ENCODE measurements around the gene SPRR4.

Gene SPRR4
- 0 to 0.03 (median 0) reads per million in 18 experiments for total RNA-seq

DNA sequence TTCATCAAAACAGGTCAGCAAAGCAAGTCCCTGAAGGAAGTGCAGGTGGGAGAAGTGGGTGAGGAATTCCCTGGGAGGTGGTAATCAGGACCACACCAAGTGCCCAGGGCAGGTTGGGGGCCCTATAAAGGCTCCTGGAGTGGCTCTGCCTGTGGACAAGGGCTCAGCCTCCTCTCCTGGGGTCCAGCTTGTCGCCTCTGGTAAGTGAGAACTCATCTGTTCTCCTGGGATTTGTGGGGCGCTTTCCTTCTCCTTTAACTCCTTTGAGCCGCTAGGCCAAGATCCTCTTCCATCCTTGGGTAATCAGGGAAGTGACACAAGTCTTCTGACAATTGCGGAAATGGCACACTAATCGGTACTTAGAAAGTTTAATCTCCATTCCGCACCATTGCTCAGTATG is at the start of gene SPRR4:
SPRR4 (plus strand) TSS at position 154 of the 400 bp plus-strand sequence. CDS start 1,243 bp downstream, outside the sequence.
- DNase-seq = no peak

DNA sequence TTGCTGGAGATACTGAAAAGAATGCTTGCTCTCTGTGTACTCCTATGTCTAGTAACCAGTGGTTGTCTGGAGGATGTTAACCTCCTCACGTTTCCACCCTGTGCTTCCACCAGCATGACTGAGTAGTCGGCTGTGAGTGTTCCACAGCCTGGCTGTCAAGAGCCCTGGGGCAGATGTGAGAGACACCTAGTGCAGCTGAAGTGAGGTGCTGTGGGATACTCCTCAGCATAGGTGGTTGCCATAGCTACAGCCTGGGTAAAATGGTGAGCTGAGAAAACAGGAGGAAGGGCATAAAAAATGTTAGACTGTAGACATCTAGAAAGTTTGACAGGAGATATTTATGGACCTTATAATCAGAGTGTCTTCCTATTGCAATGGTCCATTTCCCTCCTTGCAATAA is 46.3 kb upstream of the SPRR4 start:
- DNase-seq = no peak

- peak in 1 of 2 donors; percentile 6 for DNase-seq
These were observed 44.4 kb upstream of the SPRR4 start for GRCh38 chr1:152926091-152926490.

DNA sequence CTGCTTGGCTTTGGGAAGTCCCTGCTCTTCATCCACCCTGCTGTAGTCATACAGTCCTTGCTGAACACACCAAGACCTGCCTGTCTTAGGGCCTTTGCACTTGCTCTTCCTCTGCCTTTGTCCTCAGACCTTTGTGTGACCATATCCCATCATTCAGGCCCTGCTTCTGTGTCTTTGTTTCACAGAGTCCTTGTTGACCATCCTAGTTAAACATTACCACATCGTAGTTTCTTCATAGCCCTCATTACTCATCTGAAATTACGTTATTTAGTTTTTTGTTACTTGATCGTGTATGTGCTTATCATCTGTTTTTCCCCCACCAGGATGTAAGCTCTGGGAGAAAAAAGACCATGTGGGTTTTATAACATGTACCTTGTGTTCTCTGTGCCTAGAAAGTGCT is 41.8 kb upstream of the SPRR4 start:
- no peak for DNase-seq

GRCh38 chr1:152932170-152932811 is 38.2 kb upstream of the SPRR4 start:
- DNase-seq = no peak

- no peak for DNase-seq
These were observed 37.3 kb upstream of the SPRR4 start for GRCh38 chr1:152933196-152933595.

GRCh38 chr1:152940614-152941013 is 29.8 kb upstream of the SPRR4 start:
- DNase-seq = no peak

GRCh38 chr1:152941037-152941711 is 29.3 kb upstream of the SPRR4 start:
- DNase-seq = no peak

DNA sequence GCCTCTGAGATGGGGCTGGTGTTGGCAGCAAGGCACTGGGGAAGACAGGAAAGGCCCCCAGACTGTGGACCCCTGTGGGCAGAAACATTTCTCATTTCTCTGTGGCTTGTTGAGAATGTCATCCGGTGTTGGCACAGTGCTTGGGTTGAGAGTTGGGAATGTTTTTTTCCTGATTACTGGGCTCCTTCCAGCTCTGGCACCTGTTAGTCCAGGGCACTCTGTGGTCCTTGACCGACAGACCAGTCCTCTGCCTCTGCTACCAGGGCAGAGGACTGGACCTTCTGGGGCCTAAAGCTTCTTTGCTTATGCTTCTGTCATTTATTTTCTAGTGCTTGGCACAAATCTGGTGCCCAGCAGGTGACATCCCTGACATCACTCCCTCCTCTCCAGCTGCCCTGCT is 28.3 kb upstream of the SPRR4 start:
- DNase-seq = no peak

DNA sequence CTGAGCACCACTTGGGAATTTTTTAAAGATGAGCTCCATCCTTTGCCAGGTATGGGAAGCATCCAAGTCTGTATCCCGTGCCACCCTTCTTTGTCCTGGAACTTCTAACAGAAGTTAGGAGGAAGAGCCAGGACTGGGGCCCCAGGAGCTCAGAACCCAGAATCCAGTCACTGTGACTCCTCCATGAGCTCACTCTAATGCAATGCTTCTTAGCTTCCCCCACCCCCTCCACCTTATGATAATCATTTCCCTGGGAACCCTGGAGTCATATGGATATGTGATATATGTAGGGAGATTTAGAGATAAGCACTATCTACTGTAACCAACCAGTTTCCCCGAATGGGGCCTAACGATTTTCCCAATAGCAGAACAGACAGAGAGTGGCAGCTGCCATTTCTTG is 24.2 kb upstream of the SPRR4 start:
- DNase-seq = no peak

GRCh38 chr1:152946651-152947256 is 23.7 kb upstream of the SPRR4 start, which contains the start of gene SPRR5:
Gene SPRR5 (plus strand): TSS chr1:152947206. CDS start chr1:152948555, 1,349 bp downstream.
- DNase-seq = no peak

DNA sequence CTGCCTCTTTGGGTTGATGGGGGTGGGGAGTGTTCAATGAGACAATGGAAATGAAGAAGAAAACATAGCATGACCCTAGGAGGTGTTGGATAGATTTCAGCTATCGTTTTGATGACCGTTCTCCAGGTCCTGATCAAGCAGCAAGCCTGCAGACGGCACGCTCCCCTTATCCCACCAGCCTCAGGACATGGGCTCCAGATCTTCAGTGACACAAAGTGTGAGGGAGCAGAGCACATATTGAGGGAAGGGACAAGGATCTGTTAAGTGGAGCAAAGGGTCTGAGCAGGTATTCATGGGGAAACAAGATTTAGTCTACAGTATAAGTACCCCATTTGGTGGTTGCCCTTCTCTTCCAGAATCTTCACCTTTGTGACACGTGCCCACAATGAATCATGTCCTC is 18.7 kb upstream of the SPRR4 start:
- no peak for DNase-seq

- DNase-seq = no peak
These were observed 16.7 kb upstream of the SPRR4 start for GRCh38 chr1:152953761-152954160.

- no peak for DNase-seq
These were observed 16.0 kb upstream of the SPRR4 start for GRCh38 chr1:152954436-152954835.

GRCh38 chr1:152957561-152957960 is 12.9 kb upstream of the SPRR4 start:
- no peak for DNase-seq

- DNase-seq = no peak
These were observed 11.2 kb upstream of the SPRR4 start for GRCh38 chr1:152959273-152959672.

DNA sequence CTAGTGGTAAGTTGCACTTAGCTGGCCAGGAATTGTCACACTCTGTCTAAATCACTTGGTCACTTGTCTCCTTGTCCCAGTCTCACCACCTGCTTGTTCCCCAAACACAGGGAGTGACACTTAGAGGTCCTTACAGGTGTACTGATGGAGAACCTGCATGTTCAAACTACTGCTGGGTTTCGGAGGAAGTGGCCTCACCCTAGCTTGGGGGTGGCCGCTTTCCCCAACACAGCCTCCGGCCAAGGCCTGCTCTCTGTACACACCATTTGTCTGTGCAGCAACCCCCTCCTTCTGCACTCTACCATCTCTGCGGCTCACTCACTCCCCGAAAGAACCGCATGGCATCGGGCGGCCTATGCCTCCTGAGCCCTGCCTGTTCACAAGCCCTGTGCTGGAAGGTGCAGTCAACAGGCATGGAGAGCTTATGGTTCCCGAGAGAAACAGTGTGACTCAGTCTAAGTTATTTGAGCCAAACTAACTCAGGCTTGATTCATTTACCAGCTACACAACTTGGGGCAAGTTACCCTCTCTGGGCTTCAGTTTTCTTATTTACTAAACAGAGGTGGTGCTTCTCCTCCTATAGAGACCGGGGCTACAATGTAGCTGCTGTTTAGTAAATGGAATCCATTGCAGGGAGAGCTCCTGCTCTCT is 10.5 kb upstream of the SPRR4 start:
- DNase-seq = no peak

DNA sequence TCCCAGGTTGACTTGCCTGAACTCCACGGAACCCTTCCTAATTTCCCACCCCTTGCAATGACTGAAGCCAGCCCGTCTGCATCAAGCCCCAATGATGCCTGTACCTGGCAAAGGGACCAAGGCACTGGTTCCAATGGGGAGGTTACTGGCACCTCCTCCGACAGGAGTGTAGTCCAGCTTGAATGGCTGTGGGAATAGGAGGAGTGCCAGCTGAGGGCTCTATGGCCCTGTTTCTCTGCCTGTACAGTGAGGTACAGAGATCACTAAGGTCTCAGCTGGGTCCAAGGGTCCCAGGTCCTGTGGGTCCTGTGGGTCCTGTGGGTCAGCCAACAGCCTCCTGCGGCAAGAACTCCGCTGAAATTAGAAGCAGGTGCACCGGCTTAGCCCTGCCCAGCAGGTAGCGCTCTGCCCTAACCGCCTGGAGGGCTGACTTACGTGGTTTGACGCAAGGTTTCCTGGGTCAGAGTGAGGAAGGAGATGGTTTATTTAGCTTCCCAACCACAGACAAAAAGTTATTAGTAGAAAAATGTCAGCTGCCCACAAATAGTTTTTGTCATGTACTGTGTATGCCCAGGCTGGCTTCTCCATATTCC is 9.9 kb upstream of the SPRR4 start:
- no peak for DNase-seq

- no peak for DNase-seq
These were observed 9.1 kb upstream of the SPRR4 start for GRCh38 chr1:152961226-152961891.

DNA sequence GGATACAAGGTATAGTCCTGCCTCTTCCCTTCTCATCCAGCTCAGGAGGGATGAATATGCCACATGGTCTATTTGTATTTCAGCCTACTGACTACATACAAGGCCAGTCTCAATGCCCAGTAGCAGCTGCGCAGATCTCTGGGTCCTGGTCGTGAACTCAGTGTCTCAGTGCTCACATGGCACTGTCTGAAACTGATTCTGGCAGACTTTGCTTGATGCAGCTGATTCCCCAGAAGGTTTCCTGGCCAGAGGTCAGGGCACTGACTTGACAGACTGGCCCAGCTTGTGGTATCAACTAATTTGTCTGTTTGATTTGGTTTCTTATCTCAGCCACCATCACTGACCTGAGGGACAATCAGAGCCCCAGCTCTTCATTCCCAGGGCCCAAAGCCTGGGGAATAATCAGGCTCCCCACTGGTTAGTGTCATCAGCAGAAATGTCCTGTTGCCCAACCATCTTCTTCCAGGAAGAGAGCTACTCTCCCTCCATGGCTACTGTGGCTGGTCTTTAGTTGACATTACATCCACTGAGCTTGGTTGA is 7.5 kb upstream of the SPRR4 start:
- no peak for DNase-seq

DNA sequence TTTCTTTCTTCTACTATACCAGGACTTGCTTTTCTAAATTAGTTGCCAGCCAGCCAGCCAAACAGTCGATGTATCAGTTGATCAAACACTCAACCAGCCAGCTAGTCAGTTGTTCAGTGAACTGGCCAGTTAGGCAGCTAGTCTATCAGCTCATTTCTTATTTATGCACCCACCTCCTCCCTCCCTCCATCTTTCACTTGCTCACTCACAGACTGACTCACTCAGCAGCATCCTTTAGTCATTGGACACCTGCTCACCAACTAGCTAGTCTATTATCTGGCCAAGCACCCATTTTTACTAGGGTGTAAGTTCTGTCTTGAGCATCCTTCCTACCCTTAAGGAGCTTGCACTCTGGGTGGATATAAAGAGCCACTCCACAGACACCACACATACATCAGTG is 5.9 kb upstream of the SPRR4 start:
- no peak for DNase-seq

DNA sequence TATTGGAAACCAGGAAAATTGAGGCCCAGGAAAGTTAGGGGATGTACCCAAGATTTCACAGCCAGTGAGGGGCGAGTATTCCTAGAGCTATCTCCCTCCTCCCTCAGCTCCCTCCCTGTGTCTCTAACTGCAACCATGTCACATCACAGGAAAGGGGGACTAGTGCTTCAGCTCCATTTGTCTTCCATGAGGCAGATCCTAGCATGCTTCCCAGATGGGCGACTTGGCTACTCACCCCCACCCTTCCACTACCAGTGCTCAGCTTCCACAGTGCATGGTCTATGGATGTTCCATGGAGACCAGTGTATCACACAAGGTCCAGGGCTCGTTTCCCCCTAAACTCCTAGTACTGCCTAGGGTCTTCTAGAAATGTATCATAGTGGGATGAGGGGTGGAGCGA is 4.6 kb upstream of the SPRR4 start:
- DNase-seq = no peak
